Measurements from ENCODE around the gene AGRN.

Gene AGRN

DNA sequence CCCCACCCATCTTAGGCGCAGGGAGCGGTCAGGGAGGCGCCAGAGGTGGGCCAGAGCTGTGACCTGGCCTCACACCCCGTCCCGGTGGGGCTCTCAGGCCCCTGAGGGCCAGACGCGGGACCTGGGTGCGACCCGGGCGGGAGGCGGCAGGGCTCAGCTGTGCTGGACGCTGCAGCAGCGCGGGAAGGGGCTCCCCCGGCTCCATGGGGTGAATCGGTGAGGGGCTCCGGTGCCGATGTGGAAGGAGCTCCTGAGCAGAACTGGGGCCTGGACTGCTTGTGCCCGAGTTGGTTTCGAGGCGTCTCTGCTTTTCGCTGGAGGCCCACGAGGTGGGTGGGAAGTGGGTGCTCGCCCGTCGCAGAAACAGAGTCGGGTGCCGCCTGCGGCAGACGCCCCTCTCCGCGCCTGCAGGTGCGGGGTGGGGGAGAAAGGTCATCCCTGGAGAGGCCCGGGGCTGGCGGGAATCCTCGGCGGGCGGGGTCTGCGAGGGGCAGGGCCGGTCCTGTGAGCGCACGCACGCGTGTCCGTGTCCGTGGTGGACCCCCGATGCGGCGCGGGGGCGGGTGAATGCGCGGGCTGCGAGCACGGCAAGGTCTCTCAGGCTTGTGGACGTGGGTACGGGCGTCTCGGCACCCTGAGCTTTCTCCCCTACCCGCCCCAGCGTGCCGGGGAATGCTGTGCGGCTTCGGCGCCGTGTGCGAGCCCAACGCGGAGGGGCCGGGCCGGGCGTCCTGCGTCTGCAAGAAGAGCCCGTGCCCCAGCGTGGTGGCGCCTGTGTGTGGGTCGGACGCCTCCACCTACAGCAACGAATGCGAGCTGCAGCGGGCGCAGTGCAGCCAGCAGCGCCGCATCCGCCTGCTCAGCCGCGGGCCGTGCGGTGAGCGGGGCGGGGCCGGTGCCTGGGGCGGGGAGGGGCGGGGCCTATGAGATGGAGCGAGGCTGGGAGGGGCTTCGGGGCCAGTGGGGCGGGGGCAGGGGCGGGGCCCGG is 20.4 kb downstream of the AGRN start:
- DNase-seq: peak; percentile 88

- DNase-seq: peak; percentile 52
These were observed 21.2 kb downstream of the AGRN start for GRCh38 chr1:1041092-1041523.

GRCh38 chr1:1041873-1042272 is 22.0 kb downstream of the AGRN start:
- no peak for DNase-seq

DNA sequence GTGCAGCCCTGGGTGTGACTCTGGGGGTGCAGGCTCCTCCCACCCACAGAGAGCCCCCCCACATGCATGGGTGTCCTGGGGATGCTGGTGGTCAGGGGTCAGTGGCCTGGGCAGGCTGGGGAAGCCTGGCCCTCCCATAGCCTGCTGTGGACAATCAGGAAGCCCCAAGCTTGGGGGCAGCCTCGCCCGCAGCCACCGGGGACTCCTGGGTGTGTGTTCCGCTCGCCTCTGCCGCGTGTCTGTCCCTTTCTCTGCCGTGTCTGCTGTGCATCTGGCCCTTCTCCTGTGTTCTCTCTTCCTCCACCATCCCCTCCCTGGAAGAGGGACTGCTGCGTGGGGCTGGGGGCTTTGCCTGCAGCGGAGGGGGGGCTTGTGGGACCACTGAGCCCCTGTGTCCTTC is 22.9 kb downstream of the AGRN start:
- no peak for DNase-seq

GRCh38 chr1:1043411-1043810 is 23.5 kb downstream of the AGRN start:
- no peak for DNase-seq

GRCh38 chr1:1043921-1044320 is 24.0 kb downstream of the AGRN start:
- no peak for DNase-seq

DNA sequence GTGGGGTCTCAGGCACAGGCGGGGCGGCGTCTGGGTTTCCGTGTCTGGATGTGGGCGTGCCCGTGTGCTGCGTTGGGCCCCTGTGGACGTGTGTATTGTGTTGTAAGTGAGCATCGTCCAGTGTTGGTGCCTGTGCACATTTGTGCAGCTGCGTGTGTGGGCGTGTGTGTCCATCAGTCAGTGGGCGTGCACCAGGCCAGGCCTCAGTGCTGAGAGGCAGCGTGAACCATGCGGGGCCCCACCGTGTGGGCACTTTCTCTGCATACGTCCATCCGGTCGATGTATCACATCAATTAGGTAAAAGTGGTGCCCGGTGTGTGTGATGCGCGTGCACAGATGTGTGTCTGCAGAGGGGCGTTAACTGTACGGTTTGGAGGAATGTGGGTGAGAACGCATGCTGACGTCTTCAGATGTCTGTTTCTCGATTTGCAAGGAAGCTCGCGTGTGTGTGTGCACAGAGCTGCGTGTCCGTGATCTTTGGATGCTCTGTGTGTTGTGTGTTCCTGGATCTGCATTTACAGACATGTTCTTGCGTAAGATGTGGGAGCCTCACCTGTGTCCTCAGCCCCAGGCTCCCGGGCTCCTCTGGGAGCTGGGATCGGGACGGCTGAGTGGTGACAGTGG is 24.6 kb downstream of the AGRN start:
- DNase-seq: no peak

DNA sequence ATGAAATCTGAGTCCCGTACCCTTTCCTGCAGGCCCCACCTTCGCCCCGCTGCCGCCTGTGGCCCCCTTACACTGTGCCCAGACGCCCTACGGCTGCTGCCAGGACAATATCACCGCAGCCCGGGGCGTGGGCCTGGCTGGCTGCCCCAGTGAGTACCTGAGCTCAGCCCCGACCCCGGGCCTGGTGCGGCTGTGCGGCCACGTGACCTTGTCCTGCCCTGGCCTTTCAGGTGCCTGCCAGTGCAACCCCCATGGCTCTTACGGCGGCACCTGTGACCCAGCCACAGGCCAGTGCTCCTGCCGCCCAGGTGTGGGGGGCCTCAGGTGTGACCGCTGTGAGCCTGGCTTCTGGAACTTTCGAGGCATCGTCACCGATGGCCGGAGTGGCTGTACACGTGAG is 25.2 kb downstream of the AGRN start:
- no peak for DNase-seq

GRCh38 chr1:1046243-1046642 is 26.3 kb downstream of the AGRN start:
- DNase-seq: no peak

GRCh38 chr1:1046767-1047166 is 26.8 kb downstream of the AGRN start:
- DNase-seq: no peak

DNA sequence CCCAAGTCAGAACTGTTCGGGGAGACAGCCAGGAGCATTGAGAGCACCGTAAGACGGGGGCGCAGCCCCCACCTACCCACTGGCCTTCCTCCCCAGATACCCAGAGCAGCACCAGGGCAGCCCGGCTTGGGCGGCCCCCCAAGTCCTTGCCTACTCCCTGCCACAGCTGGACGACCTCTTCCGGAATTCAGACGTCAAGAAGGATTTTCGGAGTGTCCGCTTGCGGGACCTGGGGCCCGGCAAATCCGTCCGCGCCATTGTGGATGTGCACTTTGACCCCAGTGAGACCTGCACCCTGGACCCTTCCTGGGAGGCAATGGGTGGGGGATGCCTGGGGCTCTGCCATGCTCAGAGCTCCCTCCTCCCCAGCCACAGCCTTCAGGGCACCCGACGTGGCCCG is 27.5 kb downstream of the AGRN start:
- no peak for DNase-seq

- DNase-seq: no peak
These were observed 28.0 kb downstream of the AGRN start for GRCh38 chr1:1047963-1048362.

- no peak for DNase-seq
These were observed 28.8 kb downstream of the AGRN start for GRCh38 chr1:1048765-1049164.

- DNase-seq: no peak
These were observed 29.6 kb downstream of the AGRN start for GRCh38 chr1:1049318-1050165.

- no peak for DNase-seq
These were observed 30.7 kb downstream of the AGRN start for GRCh38 chr1:1050577-1051052.

- DNase-seq: no peak
These were observed 31.3 kb downstream of the AGRN start for GRCh38 chr1:1051127-1051810.

GRCh38 chr1:1052003-1052840 is 32.3 kb downstream of the AGRN start:
- DNase-seq: no peak

- DNase-seq: no peak
These were observed 33.1 kb downstream of the AGRN start for GRCh38 chr1:1053022-1053421.

DNA sequence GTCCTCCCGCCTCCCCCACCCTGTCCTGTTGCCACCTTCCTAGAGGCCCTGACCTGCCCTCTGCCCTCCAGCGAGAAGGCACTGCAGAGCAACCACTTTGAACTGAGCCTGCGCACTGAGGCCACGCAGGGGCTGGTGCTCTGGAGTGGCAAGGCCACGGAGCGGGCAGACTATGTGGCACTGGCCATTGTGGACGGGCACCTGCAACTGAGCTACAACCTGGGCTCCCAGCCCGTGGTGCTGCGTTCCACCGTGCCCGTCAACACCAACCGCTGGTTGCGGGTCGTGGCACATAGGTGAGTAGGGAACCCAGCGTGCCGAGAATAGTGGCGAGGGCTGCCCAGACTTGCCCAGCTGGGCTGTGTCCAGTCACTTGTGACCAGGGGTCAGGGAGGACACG is 33.8 kb downstream of the AGRN start:
- DNase-seq: no peak

GRCh38 chr1:1054099-1054700 is 34.3 kb downstream of the AGRN start:
- no peak for DNase-seq

DNA sequence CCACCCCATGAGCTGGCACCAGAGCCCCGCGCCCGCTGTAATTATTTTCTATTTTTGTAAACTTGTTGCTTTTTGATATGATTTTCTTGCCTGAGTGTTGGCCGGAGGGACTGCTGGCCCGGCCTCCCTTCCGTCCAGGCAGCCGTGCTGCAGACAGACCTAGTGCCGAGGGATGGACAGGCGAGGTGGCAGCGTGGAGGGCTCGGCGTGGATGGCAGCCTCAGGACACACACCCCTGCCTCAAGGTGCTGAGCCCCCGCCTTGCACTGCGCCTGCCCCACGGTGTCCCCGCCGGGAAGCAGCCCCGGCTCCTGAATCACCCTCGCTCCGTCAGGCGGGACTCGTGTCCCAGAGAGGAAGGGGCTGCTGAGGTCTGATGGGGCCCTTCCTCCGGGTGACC is 35.1 kb downstream of the AGRN start:
- no peak for DNase-seq

All from eye (tissue), 1 donor.